A549 (cell line): ENCODE data around the gene TMEM132D. TPM values are rescaled to one million over a fixed set of nuclear protein-coding genes. Genes with fewer than 3 reads are reported as not detected.

Experiments
- ATAC-seq, 2 experiments: fragments of 200-7000 bp in 1 of 2; fragments of >200 bp in 1 of 2; cut with Nextera tagmentation in 1 of 2; cut with Tn5 transposase in 1 of 2; 3 replicates each; pipeline versions ENCODE4 v1.8.0 to v1.9.1; 2018 to 2020; ENCODE audit warnings: mild to moderate bottlenecking in 1 of 2, moderate library complexity in 1 of 2
- CTCF ChIA-PET: fragments of 300-600 bp; sonication (Branson Sonifier 250); formaldehyde crosslinking; extraction: SDS; loops from one replicate; lab custom pipeline; 2021; ENCODE audit warnings: antibody characterized with exemption, inconsistent platforms; lab: Yijun Ruan, JAX
- POLR2A ChIA-PET: fragments of 350-600 bp; formaldehyde crosslinking; extraction: SDS; loops from one replicate; lab custom pipeline; 2021; ENCODE audit warnings: antibody characterized with exemption, inconsistent platforms; lab: Yijun Ruan, JAX
- DNase-seq, 2 experiments: peaks; one replicate each; pipeline versions ENCODE4 v3.0.0 to v3.0.0-alpha.2; 2011 to 2016; ENCODE audit warnings: low read depth in 1 of 2, low spot score in 1 of 2
- FAIRE-seq: peaks from 2 replicates; lab custom pipeline; 2011; peaks lifted over from hg19 to GRCh38; lab: Jason Lieb, UNC
- H3K27ac ChIP-seq, 2 experiments: fragments of >200 bp; sonication (Bioruptor Twin); formaldehyde crosslinking; 3 replicates each; pipeline ENCODE4 v1.5.1; 2016 to 2017
- H3K4me1 ChIP-seq: fragments of >200 bp; sonication (Bioruptor Twin); formaldehyde crosslinking; 3 replicates; pipeline ENCODE4 v1.6.1; 2016
- H3K4me2 ChIP-seq: fragments of >200 bp; sonication (Bioruptor Twin); formaldehyde crosslinking; 3 replicates; pipeline ENCODE4 v1.6.1; 2016
- H3K4me3 ChIP-seq: fragments of >200 bp; sonication (Bioruptor Twin); formaldehyde crosslinking; 3 replicates; pipeline ENCODE4 v1.5.1; 2016
- H3K9me3 ChIP-seq: fragments of >200 bp; sonication (Bioruptor Twin); formaldehyde crosslinking; 3 replicates; pipeline ENCODE4 v1.6.1; 2016
- BHLHE40 ChIP-seq: IDR thresholded peaks from 2 replicates; pipeline ENCODE4 v1.6.1; 2012; ENCODE audit warnings: low read depth, low read length, inconsistent platforms
- CHD2 ChIP-seq: fragments of 150-350 bp; IDR thresholded peaks from 2 replicates; pipeline ENCODE4 v1.6.1; 2014; ENCODE audit warnings: low read length; ENCODE audit not compliant: partially characterized antibody
- CHD4 ChIP-seq: fragments of 200-600 bp; sonication (generic); IDR thresholded peaks from 2 replicates; pipeline ENCODE4 v1.6.1; 2016; ENCODE audit warnings: antibody characterized with exemption, mild to moderate bottlenecking, borderline replicate concordance
- GATA3 ChIP-seq: IDR thresholded peaks from 2 replicates; pipeline ENCODE4 v1.6.1; 2012; ENCODE audit warnings: borderline replicate concordance
- HDAC2 ChIP-seq: fragments of 200-600 bp; sonication (generic); IDR thresholded peaks from 2 replicates; pipeline ENCODE4 v1.6.1; 2016
- HEYL ChIP-seq: fragments of 250-450 bp; sonication (Bioruptor Pico); IDR thresholded peaks from 2 replicates; pipeline ENCODE4 v1.8.0; 2021; ENCODE audit warnings: mild to moderate bottlenecking, moderate library complexity
- JUN ChIP-seq, 2 experiments: fragments of >200 bp; sonication (Bioruptor Twin); formaldehyde crosslinking; IDR thresholded peaks; 2 replicates in 1 of 2; 3 replicates in 1 of 2; pipeline ENCODE4 v1.6.1; 2016 to 2017
- JUNB ChIP-seq: fragments of >200 bp; sonication (Bioruptor Twin); formaldehyde crosslinking; IDR thresholded peaks from 2 replicates; pipeline ENCODE4 v1.6.1; 2016
- KDM1A ChIP-seq: fragments of 200-600 bp; sonication (generic); IDR thresholded peaks from 2 replicates; pipeline ENCODE4 v1.6.1; 2016; ENCODE audit warnings: low read depth, mild to moderate bottlenecking
- MAFK ChIP-seq: fragments of 450-650 bp; IDR thresholded peaks from 2 replicates; pipeline ENCODE4 v1.6.1; 2014; ENCODE audit not compliant: partially characterized antibody
- MAZ ChIP-seq: fragments of 150-350 bp; IDR thresholded peaks from 2 replicates; pipeline ENCODE4 v1.6.1; 2014; ENCODE audit warnings: antibody characterized with exemption, low read depth, low read length, borderline replicate concordance
- MYC ChIP-seq: IDR thresholded peaks from 2 replicates; pipeline ENCODE4 v1.6.1; 2012; ENCODE audit warnings: mild to moderate bottlenecking, inconsistent platforms, low read length, improper control_type of control experiment, borderline replicate concordance
- POLR2AphosphoS2 ChIP-seq: conservative IDR thresholded peaks from 2 replicates; pipeline ENCODE4 v1.6.1; 2012; ENCODE audit warnings: low read length, improper control_type of control experiment, inconsistent platforms
- RAD21 ChIP-seq, 2 experiments: fragments of >200 bp in 1 of 2; sonication (Bioruptor Twin) in 1 of 2; formaldehyde crosslinking in 1 of 2; IDR thresholded peaks in 1 of 2; conservative IDR thresholded peaks in 1 of 2; 2 replicates in 1 of 2; 3 replicates in 1 of 2; pipeline ENCODE4 v1.6.1; 2012 to 2018; ENCODE audit warnings: inconsistent platforms in 1 of 2
- RFX5 ChIP-seq: fragments of 450-650 bp; IDR thresholded peaks from 2 replicates; pipeline ENCODE4 v1.7.1; 2014; ENCODE audit warnings: antibody characterized with exemption, mild to moderate bottlenecking, moderate library complexity
- SREBF2 ChIP-seq: fragments of 450-650 bp; IDR thresholded peaks from 2 replicates; pipeline ENCODE4 v1.6.1; 2014; ENCODE audit warnings: mild to moderate bottlenecking, moderate library complexity
- TP53 ChIP-seq: fragments of 250-450 bp; sonication (Bioruptor Pico); IDR thresholded peaks from 2 replicates; pipeline ENCODE4 v1.5.0; 2021; ENCODE audit warnings: mild to moderate bottlenecking, moderate library complexity
- ZFP36 ChIP-seq: fragments of 450-650 bp; IDR thresholded peaks from 2 replicates; pipeline ENCODE4 v1.6.1; 2014; ENCODE audit warnings: borderline replicate concordance; ENCODE audit not compliant: partially characterized antibody
- ZSCAN20 ChIP-seq: fragments of 250-450 bp; sonication (Bioruptor Pico); IDR thresholded peaks from 2 replicates; pipeline ENCODE4 v1.8.0; 2022; ENCODE audit warnings: mild to moderate bottlenecking, moderate library complexity
- WGBS: methylation state at CpG from one replicate; pipeline ENCODE4 v1.1.6; 2017; ENCODE audit errors: missing lambda C conversion rate; 5-methylcytosine and 5-hydroxymethylcytosine counted together
- polyA plus RNA-seq, 4 experiments: library from polyadenylated mRNA; depleted of rRNA in 3 of 4; stranded (reverse); fragments of >200 nt; fragmentation: RNase III in 1 of 4; extraction: RNeasy Plus Mini Kit Qiagen cat#74134 plus additional on column Dnase treatment in 1 of 4; gene quantifications; 2 replicates in 3 of 4; 3 replicates in 1 of 4; pipeline ENCODE4 v1.2.3, GENCODE V29; 2011 to 2017
- TF ChIP-seq, protein P1 (sequence below): fragments of 150-350 bp; IDR thresholded peaks from 2 replicates; pipeline ENCODE4 v1.6.1; 2014; ENCODE audit warnings: low read depth, mild to moderate bottlenecking, low read length
- TF ChIP-seq, protein P2 (sequence below): fragments of >200 bp; sonication (Bioruptor Twin); formaldehyde crosslinking; IDR thresholded peaks from 2 replicates; pipeline ENCODE4 v1.6.1; 2016
- TF ChIP-seq, protein P3 (sequence below): fragments of 250-450 bp; sonication (Bioruptor Pico); IDR thresholded peaks from 2 replicates; pipeline ENCODE4 v1.5.0; 2021; ENCODE audit warnings: mild to moderate bottlenecking, moderate library complexity, borderline replicate concordance
- TF ChIP-seq, protein P4 (sequence below): fragments of 200-600 bp; sonication (generic); IDR thresholded peaks from 2 replicates; pipeline ENCODE4 v1.6.1; 2016; ENCODE audit warnings: antibody characterized with exemption, mild to moderate bottlenecking, moderate library complexity
- TF ChIP-seq, protein P5 (sequence below): IDR thresholded peaks from 2 replicates; pipeline ENCODE4 v1.6.1; 2012

Gene TMEM132D
- polyA plus RNA-seq, 2 of the 4 experiments (the other 2 are of a cell fraction): not detected

DNA sequence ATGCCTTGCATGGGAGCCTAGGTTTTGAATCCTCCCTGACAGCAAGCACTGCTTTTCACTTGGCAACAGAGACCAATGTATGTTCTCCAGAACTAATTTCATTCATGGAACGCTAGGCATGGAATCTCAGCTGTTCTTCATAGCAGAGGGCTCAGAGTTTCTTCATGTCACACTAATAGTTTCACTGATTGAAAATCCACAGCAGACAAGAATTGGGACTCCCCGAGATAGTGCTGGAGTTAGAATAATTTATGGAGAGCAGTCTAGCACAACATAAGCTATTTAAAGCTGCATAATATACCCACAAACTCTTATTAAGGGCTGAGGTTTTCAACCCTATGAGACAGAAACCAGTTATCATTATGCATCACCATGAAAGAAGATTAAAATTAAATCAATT is 342.5 kb downstream of the TMEM132D start:
- Histone ChIP-seq H3K9me3 (no peaks in the 10 kb centered on the region; the same call in 2 of the 3 replicates), H3K4me3 (no peak overlapping the region), H3K4me1 (no peaks in the 10 kb centered on the region), H3K27ac (no peak overlapping the region), H3K4me2 (no peak overlapping the region)
- FAIRE-seq (no peak), DNase-seq (no peak), ATAC-seq (no peak)
- 0% methylated on average over 2 of the region's 2 CpGs for WGBS
- POLR2A ChIA-PET: no interaction called here
- TF ChIP-seq, protein P1, sequence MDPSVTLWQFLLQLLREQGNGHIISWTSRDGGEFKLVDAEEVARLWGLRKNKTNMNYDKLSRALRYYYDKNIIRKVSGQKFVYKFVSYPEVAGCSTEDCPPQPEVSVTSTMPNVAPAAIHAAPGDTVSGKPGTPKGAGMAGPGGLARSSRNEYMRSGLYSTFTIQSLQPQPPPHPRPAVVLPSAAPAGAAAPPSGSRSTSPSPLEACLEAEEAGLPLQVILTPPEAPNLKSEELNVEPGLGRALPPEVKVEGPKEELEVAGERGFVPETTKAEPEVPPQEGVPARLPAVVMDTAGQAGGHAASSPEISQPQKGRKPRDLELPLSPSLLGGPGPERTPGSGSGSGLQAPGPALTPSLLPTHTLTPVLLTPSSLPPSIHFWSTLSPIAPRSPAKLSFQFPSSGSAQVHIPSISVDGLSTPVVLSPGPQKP: no peak
- no peak for TF ChIP-seq CHD2
- TF ChIP-seq GATA3: no peak
- TF ChIP-seq KDM1A: no peak
- TF ChIP-seq JUNB: no peak
- TF ChIP-seq, protein P2, sequence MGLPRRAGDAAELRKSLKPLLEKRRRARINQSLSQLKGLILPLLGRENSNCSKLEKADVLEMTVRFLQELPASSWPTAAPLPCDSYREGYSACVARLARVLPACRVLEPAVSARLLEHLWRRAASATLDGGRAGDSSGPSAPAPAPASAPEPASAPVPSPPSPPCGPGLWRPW: no peak
- TF ChIP-seq HEYL (CRISPR knock-in tag): no peak
- no peak for TF ChIP-seq SREBF2
- no peak for TF ChIP-seq CHD4
- CTCF ChIA-PET: interaction anchor here (0.6 kb wide), 1 partner anchor 444 kb away, joined by 3 read pairs; no protein-coding TSS in a partner anchor

DNA sequence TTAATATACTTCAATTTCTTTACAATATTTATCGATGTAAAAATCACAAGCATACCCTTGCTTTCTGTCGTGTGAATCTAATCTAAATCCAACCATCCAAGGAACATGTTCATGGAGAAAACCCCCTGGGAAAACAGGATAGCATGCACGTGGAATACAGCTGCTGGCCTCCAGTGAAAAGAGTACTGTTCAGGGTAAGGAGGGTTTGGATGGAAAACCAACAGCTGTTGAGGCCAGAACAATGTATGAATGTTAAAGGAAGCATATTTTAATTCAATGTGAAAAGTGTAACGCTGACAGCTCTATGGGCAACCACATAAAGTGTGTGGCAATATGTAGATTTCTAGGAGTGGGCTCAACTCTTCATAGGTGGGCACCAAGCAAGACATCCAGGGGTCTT is 344.0 kb downstream of the TMEM132D start:
- no peak overlapping the region for H3K4me3 ChIP-seq
- no peaks in the 10 kb centered on the region for H3K4me1 ChIP-seq
- H3K9me3 ChIP-seq: no peaks in the 10 kb centered on the region; the same call in 2 of the 3 replicates
- ChIA-PET CTCF (interaction anchor here (0.6 kb wide), 1 partner anchor 1675 kb away, joined by 3 read pairs; no protein-coding TSS in a partner anchor), POLR2A (no interaction called here)
- no peak for FAIRE-seq
- no peak overlapping the region for H3K4me2 ChIP-seq
- 6% methylated on average over 4 of the region's 4 CpGs for WGBS
- no peak for DNase-seq
- no peak overlapping the region for H3K27ac ChIP-seq
- TF ChIP-seq, protein P3, sequence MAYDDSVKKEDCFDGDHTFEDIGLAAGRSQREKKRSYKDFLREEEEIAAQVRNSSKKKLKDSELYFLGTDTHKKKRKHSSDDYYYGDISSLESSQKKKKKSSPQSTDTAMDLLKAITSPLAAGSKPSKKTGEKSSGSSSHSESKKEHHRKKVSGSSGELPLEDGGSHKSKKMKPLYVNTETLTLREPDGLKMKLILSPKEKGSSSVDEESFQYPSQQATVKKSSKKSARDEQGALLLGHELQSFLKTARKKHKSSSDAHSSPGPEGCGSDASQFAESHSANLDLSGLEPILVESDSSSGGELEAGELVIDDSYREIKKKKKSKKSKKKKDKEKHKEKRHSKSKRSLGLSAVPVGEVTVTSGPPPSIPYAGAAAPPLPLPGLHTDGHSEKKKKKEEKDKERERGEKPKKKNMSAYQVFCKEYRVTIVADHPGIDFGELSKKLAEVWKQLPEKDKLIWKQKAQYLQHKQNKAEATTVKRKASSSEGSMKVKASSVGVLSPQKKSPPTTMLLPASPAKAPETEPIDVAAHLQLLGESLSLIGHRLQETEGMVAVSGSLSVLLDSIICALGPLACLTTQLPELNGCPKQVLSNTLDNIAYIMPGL (CRISPR knock-in tag): no peak
- ATAC-seq: no peak

DNA sequence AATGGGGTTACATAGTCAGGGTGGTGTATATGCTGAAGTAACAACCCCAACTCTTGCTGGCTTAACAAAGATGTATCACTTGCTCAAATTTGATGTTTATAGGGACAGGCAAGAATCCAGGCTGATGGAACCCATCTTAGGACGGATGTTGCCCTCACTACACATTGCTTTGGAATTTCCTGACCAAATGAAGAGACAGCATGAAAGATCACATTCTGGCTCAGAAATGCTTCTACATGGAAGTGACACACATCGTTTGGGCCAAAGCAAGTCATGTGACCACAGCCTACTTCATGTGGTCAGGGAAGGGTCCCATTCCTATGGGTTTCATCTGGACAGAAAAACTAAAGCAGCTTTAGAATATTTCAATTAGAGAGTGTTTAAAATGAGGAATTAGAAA is 345.8 kb downstream of the TMEM132D start:
- no peaks in the 10 kb centered on the region; the same call in 2 of the 3 replicates for H3K9me3 ChIP-seq
- no peak overlapping the region for H3K4me2 ChIP-seq
- WGBS: 3% methylated on average over 2 of the region's 2 CpGs
- ChIA-PET CTCF (no interaction called here), POLR2A (no interaction called here)
- H3K4me1 ChIP-seq: no peaks in the 10 kb centered on the region
- no peak overlapping the region for H3K4me3 ChIP-seq
- no peak for FAIRE-seq
- ATAC-seq: no peak
- H3K27ac ChIP-seq: no peak overlapping the region
- no peak for TF ChIP-seq BHLHE40
- no peak for TF ChIP-seq SREBF2
- no peak for TF ChIP-seq RAD21 (conservative IDR thresholded peaks at IDR 0.05 in 1 of 2, IDR thresholded peaks at IDR 0.05 in 1 of 2)
- TF ChIP-seq CHD4: no peak
- TF ChIP-seq KDM1A: no peak
- no peak for TF ChIP-seq MAFK
- TF ChIP-seq GATA3: no peak
- no peak for DNase-seq

DNA sequence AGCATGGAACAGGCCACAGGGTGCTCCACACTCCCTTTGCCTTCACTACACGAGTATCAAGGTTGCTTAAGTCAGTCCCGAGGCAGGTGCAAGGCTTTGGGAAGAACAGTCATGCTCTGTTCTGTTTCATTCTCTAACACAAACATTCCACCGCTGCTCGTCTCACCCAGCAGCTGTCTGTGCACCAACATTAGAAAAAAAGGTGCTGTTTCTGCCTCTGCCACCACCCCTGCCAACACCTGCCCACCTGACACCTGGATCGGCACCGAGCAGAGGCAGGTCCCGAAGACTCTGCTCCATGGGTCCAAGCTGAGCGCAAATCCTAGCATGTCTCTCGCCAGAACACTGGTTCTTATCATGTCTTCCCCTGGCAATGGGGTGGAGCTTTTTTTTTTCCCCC is 347.7 kb downstream of the TMEM132D start:
- H3K9me3 ChIP-seq: no peaks in the 10 kb centered on the region; the same call in 2 of the 3 replicates
- H3K27ac ChIP-seq: no peak overlapping the region
- DNase-seq (no peak), ATAC-seq (no peak), FAIRE-seq (no peak)
- POLR2A ChIA-PET: no interaction called here
- H3K4me1 ChIP-seq: no peaks in the 10 kb centered on the region
- WGBS: 3% methylated on average over 9 of the region's 9 CpGs
- CTCF ChIA-PET: interaction anchor here (0.7 kb wide), 1 partner anchor 1104 kb away, joined by 3 read pairs; no protein-coding TSS in a partner anchor
- no peak overlapping the region for H3K4me3 ChIP-seq
- H3K4me2 ChIP-seq: no peak overlapping the region
- TF ChIP-seq MAZ: no peak
- TF ChIP-seq RAD21 (conservative IDR thresholded peaks at IDR 0.05 in 1 of 2, IDR thresholded peaks at IDR 0.05 in 1 of 2): no peak
- TF ChIP-seq MYC: no peak
- TF ChIP-seq ZFP36: no peak
- TF ChIP-seq JUN (IDR thresholded peaks at IDR 0.05): no peak
- no peak for TF ChIP-seq ZSCAN20
- TF ChIP-seq, protein P4, sequence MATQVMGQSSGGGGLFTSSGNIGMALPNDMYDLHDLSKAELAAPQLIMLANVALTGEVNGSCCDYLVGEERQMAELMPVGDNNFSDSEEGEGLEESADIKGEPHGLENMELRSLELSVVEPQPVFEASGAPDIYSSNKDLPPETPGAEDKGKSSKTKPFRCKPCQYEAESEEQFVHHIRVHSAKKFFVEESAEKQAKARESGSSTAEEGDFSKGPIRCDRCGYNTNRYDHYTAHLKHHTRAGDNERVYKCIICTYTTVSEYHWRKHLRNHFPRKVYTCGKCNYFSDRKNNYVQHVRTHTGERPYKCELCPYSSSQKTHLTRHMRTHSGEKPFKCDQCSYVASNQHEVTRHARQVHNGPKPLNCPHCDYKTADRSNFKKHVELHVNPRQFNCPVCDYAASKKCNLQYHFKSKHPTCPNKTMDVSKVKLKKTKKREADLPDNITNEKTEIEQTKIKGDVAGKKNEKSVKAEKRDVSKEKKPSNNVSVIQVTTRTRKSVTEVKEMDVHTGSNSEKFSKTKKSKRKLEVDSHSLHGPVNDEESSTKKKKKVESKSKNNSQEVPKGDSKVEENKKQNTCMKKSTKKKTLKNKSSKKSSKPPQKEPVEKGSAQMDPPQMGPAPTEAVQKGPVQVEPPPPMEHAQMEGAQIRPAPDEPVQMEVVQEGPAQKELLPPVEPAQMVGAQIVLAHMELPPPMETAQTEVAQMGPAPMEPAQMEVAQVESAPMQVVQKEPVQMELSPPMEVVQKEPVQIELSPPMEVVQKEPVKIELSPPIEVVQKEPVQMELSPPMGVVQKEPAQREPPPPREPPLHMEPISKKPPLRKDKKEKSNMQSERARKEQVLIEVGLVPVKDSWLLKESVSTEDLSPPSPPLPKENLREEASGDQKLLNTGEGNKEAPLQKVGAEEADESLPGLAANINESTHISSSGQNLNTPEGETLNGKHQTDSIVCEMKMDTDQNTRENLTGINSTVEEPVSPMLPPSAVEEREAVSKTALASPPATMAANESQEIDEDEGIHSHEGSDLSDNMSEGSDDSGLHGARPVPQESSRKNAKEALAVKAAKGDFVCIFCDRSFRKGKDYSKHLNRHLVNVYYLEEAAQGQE: no peak
- TF ChIP-seq CHD4: no peak
- TF ChIP-seq, protein P5, sequence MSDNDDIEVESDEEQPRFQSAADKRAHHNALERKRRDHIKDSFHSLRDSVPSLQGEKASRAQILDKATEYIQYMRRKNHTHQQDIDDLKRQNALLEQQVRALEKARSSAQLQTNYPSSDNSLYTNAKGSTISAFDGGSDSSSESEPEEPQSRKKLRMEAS: no peak
- TF ChIP-seq HDAC2: no peak
- no peak for TF ChIP-seq POLR2AphosphoS2
- TF ChIP-seq RFX5: no peak
- no peak for TF ChIP-seq TP53 (CRISPR knock-in tag)
